HepG2 (cell line): ENCODE measurements around the gene XPOT. TPM values are rescaled to one million over a fixed set of nuclear protein-coding genes. Genes with fewer than 3 reads are reported as not detected.

ENCODE experiments used
- ATF4 ChIP-seq, 2 experiments: fragments of 450-650 bp in 1 of 2; sonication (generic) in 1 of 2; formaldehyde crosslinking; IDR thresholded peaks; 2 replicates each; pipeline versions ENCODE4 v1.5.0 to v1.8.0; 2020 to 2022; ENCODE audit warnings: mild to moderate bottlenecking in 1 of 2, missing genetic modification reagents in 1 of 2
- HNRNPK ChIP-seq: fragments of 200-400 bp; formaldehyde crosslinking; IDR thresholded peaks from 2 replicates; pipeline ENCODE4 v1.6.1; 2018; ENCODE audit warnings: low read length, low read depth, moderate library complexity, mild to moderate bottlenecking; ENCODE audit not compliant: poor library complexity, severe bottlenecking
- KAT8 ChIP-seq: IDR thresholded peaks from 2 replicates; pipeline ENCODE4 v1.6.1; 2016; ENCODE audit warnings: missing genetic modification reagents, missing compliant biosample characterization
- MZF1 ChIP-seq: sonication (generic); formaldehyde crosslinking; IDR thresholded peaks from 2 replicates; pipeline ENCODE4 v1.8.1; 2023; ENCODE audit warnings: mild to moderate bottlenecking, missing genetic modification reagents, borderline replicate concordance
- NR0B2 ChIP-seq: sonication (generic); formaldehyde crosslinking; IDR thresholded peaks from 2 replicates; pipeline ENCODE4 v1.4.0; 2020; ENCODE audit warnings: mild to moderate bottlenecking, missing genetic modification reagents
- SNAPC2 ChIP-seq: sonication (generic); formaldehyde crosslinking; IDR thresholded peaks from 2 replicates; pipeline ENCODE4 v1.8.1; 2022; ENCODE audit warnings: mild to moderate bottlenecking, missing genetic modification reagents
- ZBTB40 ChIP-seq, 2 experiments: fragments of 450-650 bp in 1 of 2; sonication (generic) in 1 of 2; formaldehyde crosslinking in 1 of 2; IDR thresholded peaks; 2 replicates each; pipeline versions ENCODE4 v1.6.1 to v1.8.0; 2016 to 2022; ENCODE audit warnings: antibody characterized with exemption in 1 of 2, mild to moderate bottlenecking in 1 of 2, missing genetic modification reagents in 1 of 2
- ZNF549 ChIP-seq: sonication (generic); formaldehyde crosslinking; IDR thresholded peaks from 2 replicates; pipeline ENCODE4 v1.5.0; 2020; ENCODE audit warnings: missing genetic modification reagents
- ZNF710 ChIP-seq: sonication (generic); formaldehyde crosslinking; IDR thresholded peaks from 2 replicates; pipeline ENCODE4 v1.5.0; 2020; ENCODE audit warnings: mild to moderate bottlenecking, missing genetic modification reagents, borderline replicate concordance
- polyA plus RNA-seq, 8 experiments: library from polyadenylated mRNA; depleted of rRNA in 3 of 8; stranded (reverse) in 7 of 8; unstranded in 1 of 8; fragments of >200 nt; fragmentation: Illumina TruSeq in 4 of 8; extraction: Trizol in 4 of 8; gene quantifications; 2 replicates each; pipeline versions ENCODE4 v1.2.1 to v1.2.3, GENCODE V29; 2011 to 2016; ENCODE audit warnings: low read depth in 4 of 8, missing spikeins in 1 of 8, mixed read lengths in 1 of 8; ENCODE audit not compliant: insufficient read depth in 1 of 8
- total RNA-seq, 5 experiments: library from RNA; depleted of rRNA; stranded (reverse); fragments of >200 nt; fragmentation: Illumina TruSeq; extraction: Trizol; gene quantifications; 2 replicates each; pipeline ENCODE4 v1.2.3, GENCODE V29; 2016; ENCODE audit warnings: low read depth in 1 of 5
- TF ChIP-seq, protein P1 (sequence below): sonication (generic); formaldehyde crosslinking; IDR thresholded peaks from 2 replicates; pipeline ENCODE4 v1.5.0; 2020; ENCODE audit warnings: missing genetic modification reagents
- TF ChIP-seq, protein P2 (sequence below): sonication (generic); formaldehyde crosslinking; IDR thresholded peaks from 2 replicates; pipeline ENCODE4 v1.5.1; 2020; ENCODE audit warnings: mild to moderate bottlenecking, missing genetic modification reagents, moderate library complexity

Gene XPOT
- total and polyA plus RNA-seq, 2 of the 13 experiments (the other 11 are each of a cell fraction or from before 2014, with no cell fraction given), result 93.8 to 102 TPM

DNA sequence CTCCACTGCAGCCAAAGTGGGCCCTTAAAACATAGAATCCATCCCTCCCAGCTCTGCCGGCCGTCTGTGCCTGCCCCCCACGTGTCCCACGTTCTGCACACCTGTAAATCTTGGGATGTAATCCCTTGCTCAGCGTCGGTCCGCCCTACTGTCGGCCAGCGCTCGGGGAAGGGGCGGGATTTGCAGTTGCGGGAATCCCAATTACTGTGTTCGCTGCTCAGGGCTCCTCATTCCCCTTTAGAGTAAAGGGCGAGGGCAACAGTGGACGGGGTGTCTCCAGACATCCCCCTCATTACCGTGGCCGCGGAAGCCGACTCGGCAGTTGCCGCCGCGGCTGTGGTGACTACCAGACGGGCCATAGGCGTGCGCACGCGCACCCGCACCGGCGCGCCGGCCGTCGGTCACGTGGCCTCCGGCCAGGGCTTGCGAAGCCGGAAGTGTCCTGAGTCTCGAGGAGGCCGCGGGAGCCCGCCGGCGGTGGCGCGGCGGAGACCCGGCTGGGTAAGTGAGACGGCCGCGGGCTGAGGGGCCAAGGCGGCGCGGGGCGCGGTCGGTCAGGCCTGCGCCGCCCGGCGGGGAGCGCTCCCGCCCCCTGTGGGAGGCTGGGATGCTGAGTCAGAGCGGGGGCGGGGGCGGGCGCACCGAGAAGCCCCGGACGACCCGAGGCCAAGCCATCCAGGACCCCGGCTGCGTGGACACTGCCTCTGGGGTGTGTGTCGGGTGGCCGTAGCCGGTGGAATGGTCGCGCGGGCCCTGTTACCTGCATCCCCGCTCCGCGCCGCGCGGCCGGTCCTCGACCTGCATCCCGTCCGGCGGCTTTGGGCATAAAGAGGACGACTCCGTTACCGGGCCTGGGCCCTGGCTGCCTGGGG, 47.7 kb downstream of the XPOT start, which contains the start of gene TBK1 (continued):
- TF ChIP-seq HNRNPK (no peak), KAT8 (CRISPR knock-in tag) (peak; percentile 68), MZF1 (CRISPR knock-in tag) (0 out of 2 replicates have a peak, but pooled peaks have one; percentile 22), ATF4 (CRISPR knock-in tag; IDR thresholded peaks at IDR 0.05) (peak in 1 of 2 experiments; percentile 41; a peak in 1 of 4 replicates), ZNF710 (CRISPR knock-in tag) (no peak; the same call in 1 of the 2 replicates), ZBTB40 (IDR thresholded peaks at IDR 0.05) (no peak), ZBTB40 (CRISPR knock-in tag; IDR thresholded peaks at IDR 0.05) (peak; percentile 59; the same call in 1 of the 2 replicates), ZNF549 (0 out of 2 replicates have a peak, but pooled peaks have one; percentile 25), NR0B2 (CRISPR knock-in tag) (peak; percentile 30; the same call in 1 of the 2 replicates), SNAPC2 (CRISPR knock-in tag) (0 out of 2 replicates have a peak, but pooled peaks have one; percentile 77)
- TF ChIP-seq, protein P1, sequence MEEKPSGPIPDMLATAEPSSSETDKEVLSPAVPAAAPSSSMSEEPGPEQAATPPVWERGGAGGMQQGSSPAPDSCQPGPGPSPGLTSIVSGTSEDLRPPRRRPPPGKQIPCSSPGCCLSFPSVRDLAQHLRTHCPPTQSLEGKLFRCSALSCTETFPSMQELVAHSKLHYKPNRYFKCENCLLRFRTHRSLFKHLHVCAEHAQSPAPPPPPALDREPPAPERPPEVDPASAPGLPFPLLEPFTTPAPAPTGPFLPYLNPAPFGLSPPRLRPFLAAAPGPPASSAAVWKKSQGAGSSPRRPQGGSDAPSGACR (CRISPR knock-in tag), result no peak
- TF ChIP-seq, protein P2, sequence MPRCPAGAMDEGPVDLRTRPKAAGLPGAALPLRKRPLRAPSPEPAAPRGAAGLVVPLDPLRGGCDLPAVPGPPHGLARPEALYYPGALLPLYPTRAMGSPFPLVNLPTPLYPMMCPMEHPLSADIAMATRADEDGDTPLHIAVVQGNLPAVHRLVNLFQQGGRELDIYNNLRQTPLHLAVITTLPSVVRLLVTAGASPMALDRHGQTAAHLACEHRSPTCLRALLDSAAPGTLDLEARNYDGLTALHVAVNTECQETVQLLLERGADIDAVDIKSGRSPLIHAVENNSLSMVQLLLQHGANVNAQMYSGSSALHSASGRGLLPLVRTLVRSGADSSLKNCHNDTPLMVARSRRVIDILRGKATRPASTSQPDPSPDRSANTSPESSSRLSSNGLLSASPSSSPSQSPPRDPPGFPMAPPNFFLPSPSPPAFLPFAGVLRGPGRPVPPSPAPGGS, result no peak
